Liver (tissue), 9 donors: ENCODE data around the gene SLC25A6. TPM values are rescaled to one million over a fixed set of nuclear protein-coding genes. Genes with fewer than 3 reads are reported as not detected.

ENCODE experiments used
- DNase-seq: peaks from one replicate; pipeline ENCODE4 v3.0.0-alpha.2; 2017; ENCODE audit warnings: low spot score
- H3K27ac ChIP-seq, 2 donors: one replicate each; pipeline ENCODE4 v1.7.0; 2013; ENCODE audit warnings: inconsistent platforms in 2 of 2, low read length in 2 of 2, control low read depth in 1 of 2, low read depth in 1 of 2, mild to moderate bottlenecking in 1 of 2
- H3K27me3 ChIP-seq, 4 donors: one replicate each; pipeline versions ENCODE4 v1.6.1 to v1.7.0; 2013; ENCODE audit warnings: low read length in 3 of 4, inconsistent platforms in 1 of 4, mild to moderate bottlenecking in 1 of 4, moderate library complexity in 1 of 4; ENCODE audit not compliant: control insufficient read depth in 4 of 4, insufficient read depth in 4 of 4
- H3K36me3 ChIP-seq, 4 donors: one replicate each; pipeline versions ENCODE4 v1.6.1 to v1.7.0; 2013; ENCODE audit warnings: low read length in 3 of 4, mild to moderate bottlenecking in 3 of 4, low read depth in 1 of 4, moderate library complexity in 1 of 4; ENCODE audit not compliant: control insufficient read depth in 4 of 4, insufficient read depth in 3 of 4
- H3K4me1 ChIP-seq, 4 donors: one replicate each; pipeline versions ENCODE4 v1.6.1 to v1.7.0; 2013; ENCODE audit warnings: low read length in 3 of 4, mild to moderate bottlenecking in 3 of 4, moderate library complexity in 1 of 4; ENCODE audit not compliant: control insufficient read depth in 4 of 4, insufficient read depth in 4 of 4
- H3K4me3 ChIP-seq, 3 donors: one replicate each; pipeline versions ENCODE4 v1.6.1 to v1.7.0; 2013; ENCODE audit warnings: low read length in 3 of 3, control low read depth in 1 of 3, low read depth in 1 of 3, mild to moderate bottlenecking in 1 of 3
- H3K9ac ChIP-seq, 2 donors: one replicate each; pipeline ENCODE4 v1.7.0; 2013; ENCODE audit warnings: low read length in 2 of 2, mild to moderate bottlenecking in 2 of 2, moderate library complexity in 2 of 2, control low read depth in 1 of 2, low read depth in 1 of 2
- H3K9me3 ChIP-seq, 4 donors: one replicate each; pipeline versions ENCODE4 v1.6.1 to v1.7.0; 2013; ENCODE audit warnings: low read length in 3 of 4; ENCODE audit not compliant: control insufficient read depth in 4 of 4
- ATF3 ChIP-seq: IDR thresholded peaks from 2 replicates; pipeline ENCODE4 v1.6.1; 2016; ENCODE audit warnings: antibody characterized with exemption
- EGR1 ChIP-seq, 2 donors: IDR thresholded peaks; 2 replicates each; pipeline ENCODE4 v1.6.1; 2016 to 2018; ENCODE audit warnings: antibody characterized with exemption in 2 of 2, low read depth in 2 of 2
- FOXA1 ChIP-seq: IDR thresholded peaks from 2 replicates; pipeline ENCODE4 v1.6.1; 2016; ENCODE audit warnings: antibody characterized with exemption
- FOXA2 ChIP-seq: IDR thresholded peaks from 2 replicates; pipeline ENCODE4 v1.6.1; 2016; ENCODE audit warnings: antibody characterized with exemption
- HNF4A ChIP-seq, 2 donors: conservative IDR thresholded peaks; 2 replicates each; pipeline ENCODE4 v1.6.1; 2016; ENCODE audit warnings: antibody characterized with exemption in 2 of 2, mild to moderate bottlenecking in 2 of 2
- HNF4G ChIP-seq: IDR thresholded peaks from 2 replicates; pipeline ENCODE4 v1.6.1; 2016; ENCODE audit warnings: antibody characterized with exemption
- JUND ChIP-seq, 2 donors: IDR thresholded peaks; 2 replicates each; pipeline ENCODE4 v1.6.1; 2016; ENCODE audit warnings: antibody characterized with exemption in 2 of 2
- MAX ChIP-seq: IDR thresholded peaks from 2 replicates; pipeline ENCODE4 v1.6.1; 2016; ENCODE audit warnings: antibody characterized with exemption
- NR2F2 ChIP-seq: IDR thresholded peaks from 2 replicates; pipeline ENCODE4 v1.6.1; 2016; ENCODE audit warnings: antibody characterized with exemption
- RAD21 ChIP-seq, 2 donors: IDR thresholded peaks; 2 replicates each; pipeline ENCODE4 v1.6.1; 2016; ENCODE audit warnings: antibody characterized with exemption in 2 of 2, mild to moderate bottlenecking in 2 of 2
- RXRA ChIP-seq, 2 donors: IDR thresholded peaks; 2 replicates each; pipeline ENCODE4 v1.6.1; 2017 to 2018; ENCODE audit warnings: antibody characterized with exemption in 2 of 2, mild to moderate bottlenecking in 1 of 2
- SP1 ChIP-seq: IDR thresholded peaks from 2 replicates; pipeline ENCODE4 v1.6.1; 2018; ENCODE audit warnings: antibody characterized with exemption, mild to moderate bottlenecking
- TAF1 ChIP-seq: conservative IDR thresholded peaks from 2 replicates; pipeline ENCODE4 v1.6.1; 2016; ENCODE audit warnings: antibody characterized with exemption, mild to moderate bottlenecking
- YY1 ChIP-seq: IDR thresholded peaks from 2 replicates; pipeline ENCODE4 v1.6.1; 2016; ENCODE audit warnings: antibody characterized with exemption, mild to moderate bottlenecking
- ZBTB33 ChIP-seq: IDR thresholded peaks from 2 replicates; pipeline ENCODE4 v1.6.1; 2016; ENCODE audit warnings: antibody characterized with exemption
- WGBS: extraction: QIAGEN DNeasy Blood & Tissue Kit; methylation state at CpG from one replicate; pipeline ENCODE4 v1.1.7; 2013; 5-methylcytosine and 5-hydroxymethylcytosine counted together
- polyA plus RNA-seq, 2 donors: library from polyadenylated mRNA; stranded (reverse) in 1 of 2; unstranded in 1 of 2; fragments of 200-250 nt in 1 of 2; fragments of >200 nt in 1 of 2; fragmentation: Nextera tagmentation in 1 of 2; extraction: Ambion mirVana in 1 of 2; gene quantifications; one replicate each; pipeline versions ENCODE4 v1.2.1 to v1.2.3, GENCODE V29; 2013 to 2015
- total RNA-seq, 2 donors: library from RNA; depleted of rRNA; stranded (reverse); fragments of >200 nt; gene quantifications; one replicate each; pipeline ENCODE4 v1.2.3, GENCODE V29; 2014
- donor health status: healthy.
- donor health status: healthy.
- donor health status: healthy.
- donor health status: healthy.
- donor health status: healthy.

SLC25A6 gene
- total and polyA plus RNA-seq, 4 donors, result 44.8 to 110 (median 64.0) TPM

GRCh38 chrX:1391370-1391706 lies 575 bp downstream of the SLC25A6 start:
- peak; percentile 94 for DNase-seq
- under 1% methylated on average over 19 of the region's 19 CpGs for WGBS
- TF ChIP-seq MAX (no peak), HNF4G (no peak), TAF1 (no peak), EGR1 (IDR thresholded peaks at IDR 0.05; ENCODE audit: low read depth in 2 of 2) (no peak), YY1 (no peak), FOXA2 (no peak), SP1 (no peak), HNF4A (conservative IDR thresholded peaks at IDR 0.05) (no peak), FOXA1 (no peak), ZBTB33 (no peak)
- Histone ChIP-seq H3K27ac (peak overlapping the region; percentile 98 to 99), H3K4me3 (peak overlapping the region; percentile 75 to 100 (median 99)), H3K27me3 (no peaks in the 10 kb centered on the region), H3K9me3 (no peaks in the 10 kb centered on the region), H3K4me1 (peaks cover 5 to 36% (median 26%) of the 10 kb centered on the region in 4 donors), H3K9ac (peak overlapping the region; percentile 95 to 98), H3K36me3 (peaks cover 20 to 42% (median 35%) of the 10 kb centered on the region in 4 donors)

- no peaks in the 10 kb centered on the region for H3K27me3 ChIP-seq
- 50% methylated on average over 30 of the region's 30 CpGs for WGBS
- H3K9ac ChIP-seq, result peak overlapping the region; percentile 95 to 98
- TF ChIP-seq NR2F2 (no peak), MAX (no peak)
- peak overlapping the region; percentile 75 to 100 (median 99) for H3K4me3 ChIP-seq
- H3K27ac ChIP-seq, result peak overlapping the region; percentile 98 to 99
- DNase-seq, result no peak
- H3K9me3 ChIP-seq, result no peaks in the 10 kb centered on the region
- peaks cover 25 to 43% (median 41%) of the 10 kb centered on the region in 4 donors for H3K36me3 ChIP-seq
- H3K4me1 ChIP-seq, result peaks cover 5 to 36% (median 26%) of the 10 kb centered on the region in 4 donors
Observed at GRCh38 chrX:1390621-1391369, 1.1 kb downstream of the SLC25A6 start.

- Histone ChIP-seq H3K27ac (no peak overlapping the region), H3K36me3 (peaks cover 34 to 52% (median 48%) of the 10 kb centered on the region in 4 donors), H3K4me1 (peaks cover 5 to 36% (median 26%) of the 10 kb centered on the region in 4 donors), H3K4me3 (no peak overlapping the region), H3K9ac (no peak overlapping the region), H3K27me3 (no peaks in the 10 kb centered on the region), H3K9me3 (no peaks in the 10 kb centered on the region)
- 91% methylated on average over 10 of the region's 10 CpGs for WGBS
- TF ChIP-seq ATF3 (no peak), RXRA (IDR thresholded peaks at IDR 0.05) (no peak), RAD21 (IDR thresholded peaks at IDR 0.05) (no peak), FOXA1 (no peak), JUND (IDR thresholded peaks at IDR 0.05) (no peak)
- DNase-seq, result no peak
Observed at GRCh38 chrX:1389993-1390285, 2.0 kb downstream of the SLC25A6 start.
